Liver (tissue), 9 donors: ENCODE measurements around the gene ZDHHC5. TPM values are rescaled to one million over a fixed set of nuclear protein-coding genes. Genes with fewer than 3 reads are reported as not detected.

Experiments
- DNase-seq: peaks from one replicate; pipeline ENCODE4 v3.0.0-alpha.2; 2017; ENCODE audit warnings: low spot score
- H3K27ac ChIP-seq, 2 donors: one replicate each; pipeline ENCODE4 v1.7.0; 2013; ENCODE audit warnings: inconsistent platforms in 2 of 2, low read length in 2 of 2, control low read depth in 1 of 2, low read depth in 1 of 2, mild to moderate bottlenecking in 1 of 2
- H3K27me3 ChIP-seq, 4 donors: one replicate each; pipeline versions ENCODE4 v1.6.1 to v1.7.0; 2013; ENCODE audit warnings: low read length in 3 of 4, inconsistent platforms in 1 of 4, mild to moderate bottlenecking in 1 of 4, moderate library complexity in 1 of 4; ENCODE audit not compliant: control insufficient read depth in 4 of 4, insufficient read depth in 4 of 4
- H3K36me3 ChIP-seq, 4 donors: one replicate each; pipeline versions ENCODE4 v1.6.1 to v1.7.0; 2013; ENCODE audit warnings: low read length in 3 of 4, mild to moderate bottlenecking in 3 of 4, low read depth in 1 of 4, moderate library complexity in 1 of 4; ENCODE audit not compliant: control insufficient read depth in 4 of 4, insufficient read depth in 3 of 4
- H3K4me1 ChIP-seq, 4 donors: one replicate each; pipeline versions ENCODE4 v1.6.1 to v1.7.0; 2013; ENCODE audit warnings: low read length in 3 of 4, mild to moderate bottlenecking in 3 of 4, moderate library complexity in 1 of 4; ENCODE audit not compliant: control insufficient read depth in 4 of 4, insufficient read depth in 4 of 4
- H3K4me3 ChIP-seq, 3 donors: one replicate each; pipeline versions ENCODE4 v1.6.1 to v1.7.0; 2013; ENCODE audit warnings: low read length in 3 of 3, control low read depth in 1 of 3, low read depth in 1 of 3, mild to moderate bottlenecking in 1 of 3
- H3K9ac ChIP-seq, 2 donors: one replicate each; pipeline ENCODE4 v1.7.0; 2013; ENCODE audit warnings: low read length in 2 of 2, mild to moderate bottlenecking in 2 of 2, moderate library complexity in 2 of 2, control low read depth in 1 of 2, low read depth in 1 of 2
- H3K9me3 ChIP-seq, 4 donors: one replicate each; pipeline versions ENCODE4 v1.6.1 to v1.7.0; 2013; ENCODE audit warnings: low read length in 3 of 4; ENCODE audit not compliant: control insufficient read depth in 4 of 4
- ATF3 ChIP-seq: IDR thresholded peaks from 2 replicates; pipeline ENCODE4 v1.6.1; 2016; ENCODE audit warnings: antibody characterized with exemption
- CTCF ChIP-seq: fragments of 150-350 bp; IDR thresholded peaks from 2 replicates; pipeline ENCODE4 v1.5.1; 2017; ENCODE audit warnings: improper control_type of control experiment, low read depth, low read length; ENCODE audit not compliant: missing input control
- EGR1 ChIP-seq, 2 donors: IDR thresholded peaks; 2 replicates each; pipeline ENCODE4 v1.6.1; 2016 to 2018; ENCODE audit warnings: antibody characterized with exemption in 2 of 2, low read depth in 2 of 2
- FOXA1 ChIP-seq: IDR thresholded peaks from 2 replicates; pipeline ENCODE4 v1.6.1; 2016; ENCODE audit warnings: antibody characterized with exemption
- FOXA2 ChIP-seq: IDR thresholded peaks from 2 replicates; pipeline ENCODE4 v1.6.1; 2016; ENCODE audit warnings: antibody characterized with exemption
- GABPA ChIP-seq, 2 donors: IDR thresholded peaks in 1 of 2; conservative IDR thresholded peaks in 1 of 2; 2 replicates each; pipeline ENCODE4 v1.6.1; 2016; ENCODE audit warnings: antibody characterized with exemption in 2 of 2, mild to moderate bottlenecking in 1 of 2, moderate library complexity in 1 of 2
- HNF4G ChIP-seq: IDR thresholded peaks from 2 replicates; pipeline ENCODE4 v1.6.1; 2016; ENCODE audit warnings: antibody characterized with exemption
- NR2F2 ChIP-seq: IDR thresholded peaks from 2 replicates; pipeline ENCODE4 v1.6.1; 2016; ENCODE audit warnings: antibody characterized with exemption
- SP1 ChIP-seq: IDR thresholded peaks from 2 replicates; pipeline ENCODE4 v1.6.1; 2018; ENCODE audit warnings: antibody characterized with exemption, mild to moderate bottlenecking
- TAF1 ChIP-seq: conservative IDR thresholded peaks from 2 replicates; pipeline ENCODE4 v1.6.1; 2016; ENCODE audit warnings: antibody characterized with exemption, mild to moderate bottlenecking
- YY1 ChIP-seq: IDR thresholded peaks from 2 replicates; pipeline ENCODE4 v1.6.1; 2016; ENCODE audit warnings: antibody characterized with exemption, mild to moderate bottlenecking
- ZBTB33 ChIP-seq: IDR thresholded peaks from 2 replicates; pipeline ENCODE4 v1.6.1; 2016; ENCODE audit warnings: antibody characterized with exemption
- WGBS: extraction: QIAGEN DNeasy Blood & Tissue Kit; methylation state at CpG from one replicate; pipeline ENCODE4 v1.1.7; 2013; 5-methylcytosine and 5-hydroxymethylcytosine counted together
- polyA plus RNA-seq, 2 donors: library from polyadenylated mRNA; stranded (reverse) in 1 of 2; unstranded in 1 of 2; fragments of 200-250 nt in 1 of 2; fragments of >200 nt in 1 of 2; fragmentation: Nextera tagmentation in 1 of 2; extraction: Ambion mirVana in 1 of 2; gene quantifications; one replicate each; pipeline versions ENCODE4 v1.2.1 to v1.2.3, GENCODE V29; 2013 to 2015
- total RNA-seq, 2 donors: library from RNA; depleted of rRNA; stranded (reverse); fragments of >200 nt; gene quantifications; one replicate each; pipeline ENCODE4 v1.2.3, GENCODE V29; 2014
- TF ChIP-seq, protein P1 (sequence below): IDR thresholded peaks from 2 replicates; pipeline ENCODE4 v1.6.1; 2016; ENCODE audit warnings: antibody characterized with exemption, mild to moderate bottlenecking
- donor health status: healthy.
- donor health status: healthy.
- donor health status: healthy.
- donor health status: healthy.
- donor health status: healthy.

Gene ZDHHC5
- total and polyA plus RNA-seq, 4 donors = 7.2 to 31.4 (median 26.1) TPM

DNA sequence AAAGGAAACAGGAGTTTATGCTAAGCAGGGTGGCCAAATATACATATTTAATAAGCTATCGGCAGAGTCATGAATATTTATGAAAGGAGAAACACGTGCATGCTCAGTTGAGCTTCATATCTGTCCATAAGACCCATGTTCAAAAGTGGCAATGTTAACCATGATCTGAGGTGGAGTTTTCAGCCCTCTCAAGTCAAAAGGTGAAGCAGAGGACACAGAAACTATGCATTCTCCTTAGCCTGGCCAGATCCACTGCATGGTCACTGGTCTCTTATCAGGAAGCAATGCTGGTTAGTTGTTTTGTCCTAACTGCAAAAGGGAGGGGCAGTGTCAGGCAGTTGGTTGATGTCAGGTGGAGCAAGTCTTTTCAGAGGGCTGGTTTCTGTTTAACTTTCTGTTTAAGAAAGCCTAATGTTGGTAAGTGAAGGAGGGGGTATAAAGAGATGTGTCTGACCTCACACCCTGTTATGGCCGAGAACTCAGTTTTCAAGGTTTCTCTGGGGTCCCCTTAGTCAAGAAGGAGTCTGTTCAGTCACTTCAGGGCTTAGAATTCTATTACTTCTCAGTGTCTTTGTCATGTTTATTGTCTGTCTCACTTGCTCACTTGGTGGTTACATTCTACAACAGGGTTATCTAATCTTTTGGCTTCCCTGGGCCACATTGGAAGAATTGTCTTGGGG is 67.8 kb downstream of the ZDHHC5 start:
- peaks cover 0 to 4% (median under 1%) of the 10 kb centered on the region in 4 donors for H3K4me1 ChIP-seq
- DNase-seq = no peak
- peak overlapping the region in 1 of 2 donors; percentile 24 for H3K9ac ChIP-seq
- H3K36me3 ChIP-seq = peaks cover 4 to 18% (median 10%) of the 10 kb centered on the region in 4 donors
- no peaks in the 10 kb centered on the region for H3K9me3 ChIP-seq
- no peak overlapping the region for H3K4me3 ChIP-seq
- TF ChIP-seq CTCF (no peak), FOXA1 (no peak), SP1 (no peak), ATF3 (no peak), ZBTB33 (no peak), EGR1 (IDR thresholded peaks at IDR 0.05; ENCODE audit: low read depth in 2 of 2) (no peak)
- TF ChIP-seq, protein P1, sequence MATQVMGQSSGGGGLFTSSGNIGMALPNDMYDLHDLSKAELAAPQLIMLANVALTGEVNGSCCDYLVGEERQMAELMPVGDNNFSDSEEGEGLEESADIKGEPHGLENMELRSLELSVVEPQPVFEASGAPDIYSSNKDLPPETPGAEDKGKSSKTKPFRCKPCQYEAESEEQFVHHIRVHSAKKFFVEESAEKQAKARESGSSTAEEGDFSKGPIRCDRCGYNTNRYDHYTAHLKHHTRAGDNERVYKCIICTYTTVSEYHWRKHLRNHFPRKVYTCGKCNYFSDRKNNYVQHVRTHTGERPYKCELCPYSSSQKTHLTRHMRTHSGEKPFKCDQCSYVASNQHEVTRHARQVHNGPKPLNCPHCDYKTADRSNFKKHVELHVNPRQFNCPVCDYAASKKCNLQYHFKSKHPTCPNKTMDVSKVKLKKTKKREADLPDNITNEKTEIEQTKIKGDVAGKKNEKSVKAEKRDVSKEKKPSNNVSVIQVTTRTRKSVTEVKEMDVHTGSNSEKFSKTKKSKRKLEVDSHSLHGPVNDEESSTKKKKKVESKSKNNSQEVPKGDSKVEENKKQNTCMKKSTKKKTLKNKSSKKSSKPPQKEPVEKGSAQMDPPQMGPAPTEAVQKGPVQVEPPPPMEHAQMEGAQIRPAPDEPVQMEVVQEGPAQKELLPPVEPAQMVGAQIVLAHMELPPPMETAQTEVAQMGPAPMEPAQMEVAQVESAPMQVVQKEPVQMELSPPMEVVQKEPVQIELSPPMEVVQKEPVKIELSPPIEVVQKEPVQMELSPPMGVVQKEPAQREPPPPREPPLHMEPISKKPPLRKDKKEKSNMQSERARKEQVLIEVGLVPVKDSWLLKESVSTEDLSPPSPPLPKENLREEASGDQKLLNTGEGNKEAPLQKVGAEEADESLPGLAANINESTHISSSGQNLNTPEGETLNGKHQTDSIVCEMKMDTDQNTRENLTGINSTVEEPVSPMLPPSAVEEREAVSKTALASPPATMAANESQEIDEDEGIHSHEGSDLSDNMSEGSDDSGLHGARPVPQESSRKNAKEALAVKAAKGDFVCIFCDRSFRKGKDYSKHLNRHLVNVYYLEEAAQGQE = no peak
- H3K27ac ChIP-seq = no peak overlapping the region
- 79% methylated on average over 3 of the region's 3 CpGs for WGBS
- no peaks in the 10 kb centered on the region for H3K27me3 ChIP-seq

GRCh38 chr11:57741132-57742086 is 73.5 kb downstream of the ZDHHC5 start, which contains the start of gene SELENOH:
SELENOH (plus strand) TSS chr11:57741491; CDS start chr11:57741596, 105 bp downstream.
- peak within 1 kb of the TSS; percentile 75 to 93 for H3K9ac ChIP-seq
- peaks cover 0 to 17% (median 12%) of the 10 kb centered on the region in 4 donors for H3K4me1 ChIP-seq
- H3K27me3 ChIP-seq = no peaks in the 10 kb centered on the region
- no peaks in the 10 kb centered on the region for H3K9me3 ChIP-seq
- peaks cover 12 to 36% (median 23%) of the 10 kb centered on the region in 4 donors for H3K36me3 ChIP-seq
- WGBS = under 1% methylated on average over 75 of the region's 75 CpGs
- H3K27ac ChIP-seq = peak within 1 kb of the TSS; percentile 82 to 84
- DNase-seq = peak; percentile 92
- peak within 1 kb of the TSS; percentile 73 to 97 (median 95) for H3K4me3 ChIP-seq
- no peak for TF ChIP-seq FOXA1
- TF ChIP-seq, protein P1 = peak; percentile 84
- TF ChIP-seq ZBTB33 = peak; percentile 78
- TF ChIP-seq HNF4G = no peak
- peak; percentile 72 to 73 for TF ChIP-seq EGR1 (IDR thresholded peaks at IDR 0.05; ENCODE audit: low read depth in 2 of 2)
- TF ChIP-seq GABPA (IDR thresholded peaks at IDR 0.05 in 1 of 2, conservative IDR thresholded peaks at IDR 0.05 in 1 of 2) = peak; percentile 84 to 95
- peak; percentile 53 for TF ChIP-seq ATF3
- TF ChIP-seq TAF1 = peak; percentile 89
- TF ChIP-seq YY1 = peak; percentile 88
- no peak for TF ChIP-seq NR2F2
- TF ChIP-seq SP1 = peak; percentile 90
- TF ChIP-seq FOXA2 = no peak
